GM18861 (cell line): Measurements from ENCODE around the gene GBGT1.

Experiments used
- ATAC-seq: cut with Tn5 transposase; IDR thresholded peaks from one replicate; pipeline ENCODE4 v1.9.1; 2021; ENCODE audit not compliant: unreplicated experiment

GBGT1 gene

DNA sequence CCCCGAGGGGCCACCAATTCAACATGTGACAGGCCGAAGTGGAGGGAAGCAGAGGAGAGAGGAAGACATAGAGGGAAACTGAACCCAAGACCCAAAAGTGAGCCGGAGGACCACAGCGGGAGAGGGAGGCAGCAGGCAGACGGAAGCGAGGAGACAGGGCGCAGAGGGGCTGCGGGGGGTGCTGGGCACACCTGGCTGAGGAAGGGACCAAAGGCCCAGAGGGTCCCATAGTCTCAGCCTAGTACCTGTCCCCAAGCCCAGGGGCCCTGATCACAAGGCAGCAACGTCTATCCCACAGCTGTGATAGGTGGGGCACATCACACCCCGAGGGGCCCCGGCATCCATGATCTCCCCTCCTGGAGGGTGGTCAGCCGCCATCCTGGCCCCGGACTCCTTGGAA, 35.6 kb downstream of the GBGT1 start:
- no peak for ATAC-seq

DNA sequence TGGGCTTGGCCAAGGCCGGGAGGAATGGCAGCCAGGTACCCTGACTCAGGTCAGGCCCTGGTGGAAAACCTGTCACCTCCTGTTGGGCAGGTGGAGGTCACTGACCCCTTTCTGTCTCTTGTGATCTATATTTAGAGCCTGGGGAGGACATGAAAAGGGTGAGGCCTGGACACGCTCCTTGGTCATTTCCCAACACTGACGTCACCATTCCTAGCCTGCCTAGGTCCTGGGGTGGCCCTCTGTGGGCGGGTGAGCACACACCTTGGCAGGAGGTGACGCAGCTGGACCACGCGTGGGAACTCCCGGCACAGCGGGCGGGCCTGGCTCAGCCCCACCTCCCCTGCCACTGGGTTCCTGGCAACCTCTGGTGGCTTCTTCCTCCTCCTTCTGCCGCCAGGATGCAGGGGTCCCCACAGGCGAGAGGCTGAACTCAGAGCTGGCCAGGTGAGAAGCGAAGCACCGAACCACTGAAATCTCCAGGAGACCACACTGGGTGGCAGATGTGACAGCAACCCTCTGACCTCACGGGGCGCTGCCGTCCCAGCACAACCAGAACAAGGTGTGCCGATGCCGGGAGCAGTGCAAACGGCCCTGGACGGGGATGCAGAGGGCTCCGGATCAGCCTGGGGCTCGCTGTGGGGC, 36.3 kb downstream of the GBGT1 start:
- no peak for ATAC-seq

DNA sequence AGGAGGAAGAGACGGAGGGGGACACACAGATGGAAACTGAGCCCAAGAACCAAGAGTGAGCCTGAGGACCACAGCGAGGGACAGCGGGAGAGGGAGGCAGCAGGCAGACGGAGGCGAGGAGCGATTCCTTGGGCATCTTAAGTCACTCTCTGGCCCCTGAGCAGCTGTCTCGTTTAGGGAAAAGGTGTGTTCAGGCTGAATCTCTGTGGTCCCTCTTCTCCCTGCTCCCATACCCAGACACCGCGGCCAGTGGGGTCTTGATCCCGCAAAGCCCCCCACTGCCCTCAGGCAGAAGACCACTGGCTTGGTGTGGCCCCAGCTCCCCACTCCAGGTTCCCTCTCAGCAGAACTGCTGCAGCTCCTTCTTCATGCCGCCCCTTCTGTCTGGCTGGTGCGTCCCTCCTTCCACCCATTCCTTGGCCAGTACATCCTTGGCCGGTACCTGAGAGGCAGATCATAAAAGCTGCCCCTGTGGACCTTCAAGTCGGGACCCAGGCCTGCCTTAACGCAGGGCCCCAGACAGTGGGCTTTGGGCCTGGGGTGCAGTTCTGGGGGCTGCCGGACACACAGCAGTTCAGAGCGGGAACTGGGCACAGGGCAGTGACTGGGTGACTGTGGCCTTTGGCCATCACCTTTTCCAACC, 36.9 kb downstream of the GBGT1 start:
- no peak for ATAC-seq

DNA sequence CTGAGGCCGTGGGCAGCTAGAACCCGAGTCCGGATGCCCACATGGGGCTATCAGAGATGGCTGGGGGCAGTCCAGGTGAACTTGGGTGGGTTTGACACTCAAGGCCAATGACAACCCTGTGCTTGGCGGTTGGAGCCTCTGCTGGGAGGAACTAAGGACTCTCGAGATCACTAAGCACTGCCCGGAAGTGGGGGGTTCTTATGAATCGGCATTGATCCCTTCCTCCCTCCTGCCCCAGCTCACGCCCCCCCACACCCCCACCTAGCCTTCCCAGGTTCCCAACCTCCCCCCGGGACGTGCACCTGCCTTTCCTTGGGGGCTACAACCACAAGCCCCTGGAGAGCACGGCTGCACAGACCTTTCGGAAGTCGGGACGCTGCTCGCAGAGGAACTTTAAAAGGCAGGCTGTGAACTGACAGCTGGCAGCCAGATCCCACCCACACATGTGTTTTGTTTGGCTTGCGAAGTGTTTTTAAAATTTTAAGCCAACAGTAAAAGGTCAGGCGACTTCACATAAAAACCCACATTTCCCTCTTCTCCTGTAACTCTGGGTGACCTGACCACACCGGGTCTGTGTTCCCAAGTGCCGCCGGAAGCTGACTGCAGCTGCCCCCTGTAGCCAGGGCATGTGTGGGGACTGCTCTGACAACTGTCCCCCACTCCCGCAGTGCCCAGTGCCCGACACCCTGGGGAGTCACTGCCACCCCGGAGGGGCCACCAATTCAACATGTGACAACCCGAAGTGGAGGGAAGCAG, 37.6 kb downstream of the GBGT1 start:
- ATAC-seq = peak; percentile 32

DNA sequence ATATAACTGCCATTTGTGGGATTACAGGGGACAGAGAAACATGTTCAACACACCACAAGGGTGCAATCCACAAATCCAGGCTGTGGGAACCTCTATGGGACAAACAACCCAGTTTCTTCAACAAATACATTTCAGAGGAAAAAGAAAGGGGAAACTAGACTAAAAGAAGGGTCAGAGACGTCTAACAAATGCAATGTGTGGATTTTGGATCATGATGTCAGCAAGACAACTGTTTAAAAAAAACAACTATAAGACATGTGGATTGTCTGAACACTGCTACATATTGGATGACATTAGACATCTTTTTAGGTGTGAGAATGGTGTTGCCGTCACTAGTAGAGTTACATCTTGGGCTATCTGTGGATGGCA, 38.8 kb downstream of the GBGT1 start:
- no peak for ATAC-seq

DNA sequence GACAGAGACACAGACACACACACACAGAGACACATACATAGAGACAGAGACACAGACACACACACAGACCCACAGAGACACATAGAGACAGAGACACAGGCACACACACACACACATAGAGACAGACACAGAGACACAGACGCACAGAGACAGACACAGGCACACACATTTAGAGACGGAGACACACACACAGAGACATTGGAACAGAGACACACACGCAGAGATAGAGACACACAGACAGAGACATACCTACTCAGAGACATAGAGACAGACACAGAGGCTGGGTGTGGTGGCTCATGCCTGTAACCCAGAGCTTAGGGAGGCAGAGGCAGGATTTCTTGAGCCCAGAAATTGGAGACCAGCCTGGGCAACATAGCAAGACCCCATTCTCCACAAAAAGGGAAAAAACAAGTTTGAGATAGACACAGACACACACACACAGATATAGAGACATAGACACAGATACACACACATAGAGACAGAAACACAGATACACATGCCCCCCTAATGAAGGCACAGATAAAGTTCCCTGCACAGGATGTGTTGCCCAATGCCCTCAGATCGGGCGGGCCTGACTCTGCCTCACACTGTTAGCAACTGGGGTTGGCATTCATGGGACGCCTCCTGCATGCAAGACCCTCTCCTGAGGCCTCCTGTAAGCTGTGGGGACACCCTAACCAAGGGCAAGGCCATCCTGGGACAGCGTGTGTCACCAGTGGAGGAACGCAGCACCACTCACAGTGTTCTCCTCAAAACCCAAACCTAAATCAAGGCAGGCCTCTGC, 39.4 kb downstream of the GBGT1 start:
- no peak for ATAC-seq

DNA sequence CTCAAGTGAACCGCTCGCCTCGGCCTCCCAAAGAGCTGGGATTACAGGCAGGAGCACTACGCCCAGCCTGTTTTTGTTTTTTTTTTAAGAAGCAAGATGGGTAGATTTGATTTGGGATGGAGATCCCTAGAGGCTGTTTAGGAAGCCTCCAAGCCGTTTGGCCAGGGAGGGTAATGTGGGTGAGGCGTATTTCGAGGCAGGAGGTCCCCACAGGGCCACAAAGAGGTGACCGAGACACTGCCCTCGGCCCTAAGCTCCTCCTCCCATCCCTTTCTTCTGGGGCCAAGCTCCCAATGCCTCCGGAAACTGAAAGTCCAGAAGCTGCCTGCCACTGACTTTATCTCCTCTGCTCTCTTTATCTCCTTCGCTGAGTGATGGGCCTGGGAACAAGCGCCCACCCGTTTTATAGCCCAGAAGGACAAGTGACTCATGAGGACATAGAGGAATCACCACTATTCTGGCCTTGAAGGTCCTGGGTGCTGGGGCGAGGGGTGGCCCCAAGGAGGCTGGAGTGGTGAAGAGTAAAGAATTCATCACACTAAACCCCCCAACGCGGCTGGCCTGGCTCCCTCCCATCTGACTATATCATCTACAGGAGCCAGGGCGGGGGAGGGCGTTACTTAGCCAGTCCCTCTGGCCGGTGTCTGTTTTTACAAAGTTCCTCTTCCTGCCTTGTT, 40.6 kb downstream of the GBGT1 start:
- ATAC-seq = no peak

DNA sequence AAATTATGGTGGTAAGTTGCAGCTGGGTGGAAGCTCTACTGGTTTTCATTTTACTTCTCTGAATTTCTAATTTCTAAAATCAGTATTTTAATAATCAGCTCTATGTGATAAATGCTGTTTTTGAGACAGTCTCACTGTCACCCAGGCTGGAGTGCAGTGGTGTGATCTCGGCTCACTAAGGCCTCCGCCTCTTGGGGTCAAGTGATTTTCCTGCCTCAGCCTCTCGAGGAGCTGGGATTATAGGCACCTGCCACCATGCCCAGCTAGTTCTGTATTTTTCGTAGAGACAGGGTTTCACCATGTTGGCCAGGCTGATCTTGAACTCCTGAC, 41.1 kb downstream of the GBGT1 start:
- ATAC-seq = no peak

DNA sequence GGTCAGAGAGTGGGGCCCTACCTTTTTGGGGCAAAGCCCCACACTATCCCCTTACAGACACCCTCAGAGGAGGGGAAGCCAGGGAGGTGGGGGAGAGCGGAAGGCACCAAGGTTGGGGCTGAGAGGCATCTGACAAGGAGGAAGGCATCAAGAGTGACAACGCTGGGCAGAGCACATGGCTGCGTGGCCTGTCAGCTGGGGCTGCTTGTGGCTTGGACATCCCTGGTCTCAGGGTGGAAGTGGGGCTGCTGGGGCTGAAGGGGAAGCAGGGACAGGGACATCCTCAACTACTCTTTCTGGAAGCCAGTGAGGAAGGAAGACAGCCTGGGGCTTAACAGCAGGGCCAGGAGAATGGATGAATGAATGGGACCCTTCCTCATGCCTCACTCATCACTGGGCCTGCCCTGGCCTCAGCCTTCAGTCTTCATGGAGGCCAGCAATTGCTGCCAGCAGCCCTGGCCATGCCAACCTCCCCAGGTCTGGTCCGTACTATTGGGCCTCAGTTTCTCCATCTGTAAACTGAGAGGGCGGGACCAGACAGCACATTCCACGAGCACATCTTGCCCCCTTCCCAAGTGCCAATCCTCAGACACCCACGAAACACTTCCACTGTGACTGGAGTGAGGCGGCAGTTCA, 41.7 kb downstream of the GBGT1 start:
- ATAC-seq = no peak

DNA sequence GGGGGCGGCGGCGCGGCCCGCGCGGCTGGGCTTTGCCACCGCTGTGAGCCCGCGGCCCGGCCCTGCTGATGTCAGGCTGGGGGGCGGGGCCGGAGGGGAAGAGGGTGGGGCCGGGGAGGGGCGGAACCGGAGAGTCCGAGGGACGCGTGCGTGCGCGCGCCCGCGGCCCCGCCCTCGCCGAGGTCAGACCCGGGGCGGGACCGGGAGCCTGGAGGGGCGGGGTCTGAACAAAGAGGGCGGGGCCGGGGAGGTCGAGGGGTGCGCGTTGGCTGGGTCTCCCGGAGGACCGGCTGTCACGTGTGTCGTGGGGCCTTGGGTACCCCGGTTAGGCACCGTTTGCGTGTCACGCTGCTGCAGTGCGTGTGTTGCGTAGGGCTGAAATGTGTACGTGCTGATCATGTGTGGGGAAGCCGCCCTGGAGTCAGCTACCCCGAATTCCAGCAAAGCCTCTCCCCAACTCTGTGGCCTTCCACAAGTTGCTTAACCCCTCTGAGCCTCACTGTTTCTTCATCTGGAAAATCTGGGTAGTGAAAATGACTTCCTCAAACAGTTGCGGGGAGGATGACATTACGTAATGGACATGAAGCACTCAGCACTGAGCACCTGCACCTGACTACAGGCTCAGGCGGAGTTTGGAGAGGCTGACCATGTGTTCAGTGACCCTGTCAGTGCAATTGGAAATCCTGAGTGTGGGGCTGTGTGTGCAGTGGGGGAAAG, 42.4 kb downstream of the GBGT1 start, which contains the start of gene RALGDS:
RALGDS (minus strand) TSS at position 43 of the 717 bp plus-strand sequence. CDS start 86 bp downstream, outside the sequence.
- peak; percentile 34 for ATAC-seq

DNA sequence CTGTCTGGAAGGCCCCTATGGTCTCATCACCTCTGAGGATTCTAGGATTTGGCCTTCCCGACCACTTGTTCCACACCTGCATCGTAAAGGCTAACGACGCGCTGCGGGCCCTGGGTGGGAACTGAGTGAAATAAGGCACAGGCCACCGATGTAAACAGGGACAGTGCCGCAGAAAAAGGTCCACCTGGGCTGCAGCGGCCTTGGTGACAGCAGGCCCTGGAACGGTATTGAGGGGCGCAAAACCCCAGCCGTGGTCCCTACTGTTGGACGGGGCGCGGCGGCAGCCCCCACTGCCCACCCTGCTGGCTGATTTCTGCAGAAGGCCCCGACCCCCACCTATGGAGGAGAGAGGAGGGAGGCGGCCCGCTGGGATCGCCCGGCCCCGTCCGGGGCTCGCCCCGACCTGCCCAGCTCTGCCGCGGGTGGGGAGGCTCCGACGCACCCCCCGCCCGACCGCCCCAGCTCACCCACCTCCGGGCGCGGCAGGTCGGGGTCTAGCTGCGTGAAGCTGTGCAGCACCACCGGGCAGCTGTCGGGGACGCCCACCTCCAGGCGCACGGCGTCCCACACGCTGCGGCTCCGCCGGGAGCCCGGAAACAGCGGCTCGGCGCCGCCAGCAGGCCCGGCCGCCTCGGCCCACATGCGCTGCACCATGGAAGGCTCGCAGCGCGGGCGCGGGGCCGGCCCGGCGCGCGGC, 43.1 kb downstream of the GBGT1 start:
- ATAC-seq = peak; percentile 25

DNA sequence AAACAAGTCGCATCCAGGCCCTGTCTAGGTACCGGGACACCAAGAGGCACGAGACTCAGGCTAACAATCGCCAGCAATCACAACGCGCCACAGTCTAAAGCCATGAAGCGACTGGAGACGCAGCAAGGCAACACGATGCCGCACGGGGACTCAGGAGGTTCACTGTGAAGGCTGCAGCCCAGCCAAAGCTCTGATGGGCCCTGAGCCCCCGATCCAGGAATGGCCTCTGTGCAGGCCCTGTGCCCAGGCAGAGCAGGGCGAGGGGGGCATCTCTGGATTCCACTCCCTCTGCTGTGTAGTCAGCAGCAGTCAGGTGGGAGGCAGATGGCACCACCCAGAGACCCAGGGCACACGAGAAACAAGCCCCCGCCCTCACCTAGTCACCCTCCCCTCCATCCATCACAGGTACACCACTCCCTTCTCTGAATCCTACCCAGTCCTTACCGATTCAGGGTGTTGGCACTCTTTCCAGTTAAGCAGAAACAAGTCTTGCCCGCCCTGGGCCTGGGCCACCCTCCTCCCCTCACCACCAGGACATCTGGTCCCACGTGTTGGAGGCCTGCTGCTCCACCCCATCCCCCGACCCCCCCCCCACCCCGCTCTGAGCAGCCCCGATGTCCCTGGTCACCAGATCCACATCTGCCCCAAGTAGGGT, 43.7 kb downstream of the GBGT1 start:
- ATAC-seq = no peak

DNA sequence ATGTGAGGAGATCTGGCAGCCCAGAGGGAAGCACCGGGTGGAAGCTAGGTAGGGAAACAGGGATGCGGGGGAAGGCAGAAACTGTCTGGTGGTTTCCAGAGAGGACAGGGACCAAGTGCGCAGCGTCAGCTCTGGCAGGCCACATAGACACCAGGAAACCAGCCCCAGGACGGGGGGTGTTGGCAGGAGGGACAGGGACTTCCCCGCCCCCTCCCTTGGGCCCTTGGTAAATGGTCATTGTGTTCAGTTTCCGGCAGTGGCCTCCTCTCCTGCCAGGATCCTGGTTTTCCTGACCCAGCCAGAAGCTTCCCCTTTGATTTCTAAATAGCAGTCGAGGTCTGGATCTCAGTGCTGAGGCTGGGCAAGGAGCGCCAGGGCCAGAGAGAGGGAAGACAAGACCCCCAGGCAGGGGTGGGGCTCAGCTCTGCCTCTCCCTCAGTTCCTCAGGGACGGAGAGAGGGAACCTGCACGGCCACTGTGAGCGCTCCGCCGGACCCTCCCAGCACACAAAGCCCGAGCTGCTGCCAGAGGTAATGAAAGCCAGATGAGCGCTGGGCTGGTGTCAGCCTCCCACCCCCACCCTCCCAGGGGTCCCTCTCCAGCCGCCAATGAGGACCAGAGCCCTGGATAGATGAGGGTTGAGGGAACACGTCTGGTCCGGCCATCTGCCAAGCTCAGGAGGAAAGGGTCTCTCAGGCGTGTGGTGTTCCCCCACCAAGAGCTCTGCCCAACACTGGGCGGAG, 44.4 kb downstream of the GBGT1 start:
- no peak for ATAC-seq

DNA sequence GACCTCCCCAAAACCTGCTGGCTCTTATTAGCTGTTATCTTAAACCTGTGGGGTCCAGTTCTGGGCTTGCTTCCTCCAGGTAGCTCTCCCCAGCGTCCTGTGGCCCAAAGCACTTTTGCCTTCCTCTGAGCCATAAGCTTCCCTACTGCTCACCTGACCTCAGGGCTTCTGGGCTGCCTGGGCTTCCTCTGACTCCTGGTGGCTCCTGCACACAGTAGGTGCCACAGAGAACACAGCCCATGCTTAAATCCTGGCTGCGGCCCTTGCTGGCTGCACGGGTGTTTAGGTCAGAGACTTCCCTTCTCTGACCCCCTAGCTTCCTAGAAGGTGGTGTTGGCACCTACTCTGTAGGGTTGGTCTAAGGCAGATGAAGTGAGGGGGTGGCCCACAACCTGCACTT, 45.1 kb downstream of the GBGT1 start:
- ATAC-seq = no peak

DNA sequence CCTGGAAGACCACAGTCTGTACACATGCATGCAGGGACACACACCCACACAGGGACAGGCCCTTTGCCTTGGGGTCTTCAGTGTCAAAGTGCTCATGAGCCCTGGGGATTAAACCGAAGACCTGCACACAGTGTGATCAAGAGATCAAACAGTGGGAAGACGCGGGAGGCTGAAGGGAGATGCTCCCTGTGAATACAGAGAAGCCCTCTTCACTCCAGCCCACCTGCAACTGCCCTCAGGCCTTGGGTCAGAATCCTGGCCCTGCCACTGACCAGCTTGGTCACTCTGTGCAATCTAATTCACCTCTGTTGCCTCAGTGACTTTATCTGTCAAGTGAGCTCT, 45.6 kb downstream of the GBGT1 start:
- no peak for ATAC-seq

DNA sequence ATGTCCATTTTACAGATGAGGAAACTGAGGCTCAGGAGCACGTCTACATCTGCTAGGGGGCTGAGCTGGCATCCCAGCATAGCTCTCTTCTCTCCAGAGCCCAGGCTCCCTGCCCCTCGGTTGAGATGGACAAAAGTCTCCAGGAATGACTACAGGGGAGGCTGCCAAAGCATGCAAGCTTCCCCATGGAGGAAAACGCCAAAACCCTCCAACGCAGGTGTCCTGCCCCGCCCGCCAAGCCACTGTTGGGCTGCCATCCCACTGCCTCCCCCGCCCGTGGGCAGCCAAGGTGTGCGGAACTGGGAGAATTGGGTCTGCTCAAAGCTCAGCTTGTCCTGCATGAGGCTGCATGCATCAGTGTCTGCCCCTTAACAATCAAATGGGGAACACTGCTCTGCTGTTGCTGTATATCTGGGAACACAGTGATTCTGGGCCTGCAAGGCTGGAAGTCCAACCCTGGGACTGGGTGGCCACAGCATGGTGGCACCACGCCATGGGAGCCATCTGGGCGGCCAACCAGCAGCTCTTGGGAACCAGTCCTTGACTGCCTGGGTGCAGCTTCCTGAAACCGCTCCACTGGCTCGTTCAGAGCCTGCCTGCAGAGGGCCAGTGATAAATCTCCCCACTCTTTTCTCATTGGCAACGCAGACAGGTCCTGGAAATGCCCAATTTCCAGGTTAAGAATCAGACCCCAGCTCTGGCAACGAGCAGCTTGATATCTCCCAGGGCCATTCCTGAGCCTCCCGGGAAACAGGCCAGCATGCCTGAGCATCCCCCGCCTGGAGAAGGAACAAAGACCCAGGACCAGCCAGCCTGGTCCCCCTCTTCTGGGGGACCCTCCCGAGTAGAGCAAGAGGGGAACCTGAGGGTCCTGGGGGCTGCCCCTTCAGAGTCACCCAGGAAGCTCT, 46.2 kb downstream of the GBGT1 start:
- ATAC-seq = no peak
